OCI-LY1 (cell line): ENCODE measurements around the gene PLTP.

Experiments
- H2AFZ ChIP-seq: fragments of 200-600 bp; sonication (generic), shearing (Covaris generic); 2 replicates; pipeline ENCODE4 v1.6.0; 2014; ENCODE audit warnings: antibody characterized with exemption, mild to moderate bottlenecking, low read length
- H3F3A ChIP-seq: fragments of 200-600 bp; sonication (generic), shearing (Covaris generic); 2 replicates; pipeline ENCODE4 v1.6.0; 2014; ENCODE audit warnings: mild to moderate bottlenecking, antibody characterized with exemption, low read length, moderate library complexity; ENCODE audit not compliant: insufficient read depth
- H3K27ac ChIP-seq: fragments of 200-600 bp; sonication (generic); 2 replicates; pipeline ENCODE4 v1.5.1; 2014; ENCODE audit warnings: low read length, mixed run types, mild to moderate bottlenecking, low read depth; ENCODE audit not compliant: poor library complexity, severe bottlenecking
- H3K27me3 ChIP-seq: fragments of 200-600 bp; sonication (generic); 2 replicates; pipeline ENCODE4 v1.6.0; 2014; ENCODE audit warnings: antibody characterized with exemption, mild to moderate bottlenecking, low read length, moderate library complexity; ENCODE audit not compliant: insufficient read depth
- H3K36me3 ChIP-seq: fragments of 200-600 bp; sonication (generic); 2 replicates; pipeline ENCODE4 v1.6.1; 2014; ENCODE audit warnings: mild to moderate bottlenecking, antibody characterized with exemption, low read length, moderate library complexity, mixed read lengths; ENCODE audit not compliant: insufficient read depth
- H3K4me1 ChIP-seq: fragments of 200-600 bp; sonication (generic); 2 replicates; pipeline ENCODE4 v1.5.1; 2014; ENCODE audit warnings: mild to moderate bottlenecking, low read length, moderate library complexity; ENCODE audit not compliant: insufficient read depth, severe bottlenecking
- H3K4me2 ChIP-seq: fragments of 200-600 bp; sonication (generic), shearing (Covaris generic); 2 replicates; pipeline ENCODE4 v1.6.1; 2014; ENCODE audit warnings: low read length
- H3K4me3 ChIP-seq: fragments of 200-600 bp; sonication (generic); 2 replicates; pipeline ENCODE4 v1.5.1; 2014; ENCODE audit warnings: low read length, low read depth, mild to moderate bottlenecking, mixed read lengths; ENCODE audit not compliant: poor library complexity, severe bottlenecking
- H3K79me2 ChIP-seq: fragments of 200-600 bp; shearing (Covaris generic); 2 replicates; pipeline ENCODE4 v1.6.1; 2016; ENCODE audit warnings: mixed run types, low read length, mixed read lengths; ENCODE audit not compliant: insufficient read depth
- H3K9ac ChIP-seq: fragments of 200-600 bp; sonication (generic), shearing (Covaris generic); 2 replicates; pipeline ENCODE4 v1.6.1; 2014; ENCODE audit warnings: mild to moderate bottlenecking, low read length, mixed read lengths
- H3K9me2 ChIP-seq: fragments of 200-600 bp; sonication (generic), shearing (Covaris generic); 2 replicates; pipeline ENCODE4 v1.6.1; 2014; ENCODE audit warnings: low read depth, mild to moderate bottlenecking, low read length, mixed read lengths
- H3K9me3 ChIP-seq: fragments of 200-600 bp; shearing (Covaris generic); 2 replicates; pipeline ENCODE4 v1.6.1; 2014; ENCODE audit warnings: low read length, mixed read lengths
- H4K20me1 ChIP-seq: fragments of 200-600 bp; sonication (generic), shearing (Covaris generic); 2 replicates; pipeline ENCODE4 v1.6.0; 2016; ENCODE audit warnings: mild to moderate bottlenecking, low read length; ENCODE audit not compliant: insufficient read depth
- CTCF ChIP-seq: fragments of 200-600 bp; sonication (generic), shearing (Covaris generic); IDR thresholded peaks from 2 replicates; pipeline ENCODE4 v1.5.1; 2017; ENCODE audit warnings: mild to moderate bottlenecking, antibody characterized with exemption, low read length, moderate library complexity, mixed read lengths
- EZH2 ChIP-seq: fragments of 200-600 bp; sonication (generic), shearing (Covaris generic); IDR thresholded peaks from 2 replicates; pipeline ENCODE4 v1.8.0; 2017; ENCODE audit warnings: borderline replicate concordance, mixed run types, mild to moderate bottlenecking, antibody characterized with exemption, low read length, moderate library complexity, mixed read lengths

Gene PLTP

DNA sequence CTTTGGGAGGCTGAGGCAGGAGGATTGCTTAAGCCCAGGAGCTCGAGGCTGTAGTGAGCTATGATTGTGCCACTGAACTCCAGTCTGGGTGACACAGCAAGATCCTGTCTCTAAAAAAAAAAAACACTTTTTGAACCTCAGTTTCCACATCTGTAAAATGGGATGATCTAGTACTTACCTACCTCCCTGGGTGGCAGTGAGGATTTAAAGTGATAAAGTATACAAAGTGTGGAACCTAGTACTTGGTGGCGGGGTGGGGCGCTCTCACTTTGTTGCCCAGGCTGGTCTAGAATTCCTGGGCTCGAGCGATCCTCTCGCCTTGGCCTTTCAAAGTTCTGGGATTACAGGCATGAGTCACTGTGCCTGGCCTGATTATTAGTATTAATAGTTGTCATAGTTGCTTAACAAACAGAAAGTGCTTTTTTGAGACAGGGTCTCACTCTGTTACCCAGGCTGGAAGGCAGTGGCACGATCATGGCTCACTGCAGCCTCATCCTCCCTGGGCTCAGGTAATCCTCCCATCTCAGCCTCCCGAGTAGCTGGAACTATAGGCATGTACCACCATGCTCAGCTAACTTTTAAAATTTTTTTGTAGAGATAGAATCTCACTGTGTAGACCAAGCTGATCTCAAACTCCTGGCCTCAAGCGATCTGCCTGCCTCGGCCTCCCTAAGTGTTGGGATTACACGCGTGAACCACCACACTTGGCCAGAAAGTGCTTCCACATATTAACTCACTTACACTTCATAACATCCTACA, 7.0 kb upstream of the PLTP start:
- Histone ChIP-seq H2AFZ (no peak overlapping the region), H3K4me2 (no peak overlapping the region), H4K20me1 (no peaks in the 10 kb centered on the region), H3K9me2 (no peaks in the 10 kb centered on the region), H3K4me3 (no peak overlapping the region), H3K9me3 (no peaks in the 10 kb centered on the region), H3K36me3 (no peaks in the 10 kb centered on the region), H3F3A (no peaks in the 10 kb centered on the region), H3K27me3 (peaks cover 10% of the 10 kb centered on the region; the same call in 1 of the 2 replicates), H3K4me1 (no peaks in the 10 kb centered on the region), H3K9ac (no peak overlapping the region), H3K79me2 (no peaks in the 10 kb centered on the region), H3K27ac (no peak overlapping the region)
- TF ChIP-seq EZH2 (no peak), CTCF (no peak)

DNA sequence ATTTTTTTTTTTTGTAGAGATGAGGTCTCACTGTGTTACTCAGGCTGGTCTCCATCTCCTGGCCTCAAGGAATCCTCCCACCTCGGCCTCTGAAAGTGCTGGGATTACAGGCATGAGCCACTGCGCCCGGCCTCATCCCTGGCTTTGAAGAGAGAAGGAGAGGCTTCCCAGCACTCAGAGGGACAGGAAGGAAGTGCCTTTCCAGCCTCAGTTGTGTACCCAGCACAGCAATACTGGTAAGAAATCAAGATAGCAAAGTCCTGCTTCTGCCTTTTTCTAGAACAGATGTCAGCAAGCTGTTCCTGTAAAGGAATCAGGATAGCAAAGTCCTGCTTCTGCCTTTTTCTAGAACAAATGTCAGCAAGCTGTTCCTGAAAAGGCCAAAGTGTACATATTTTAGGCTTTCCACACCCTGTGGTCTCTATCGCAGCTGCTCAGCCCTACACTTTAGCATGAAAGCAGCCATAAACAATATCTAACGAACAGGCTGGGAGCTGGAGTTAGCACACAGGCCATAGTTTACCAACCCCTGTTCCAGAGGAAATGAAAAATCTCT, 6.3 kb upstream of the PLTP start:
- H3K9ac ChIP-seq: no peak overlapping the region
- no peaks in the 10 kb centered on the region for H3K79me2 ChIP-seq
- peaks cover 10% of the 10 kb centered on the region; the same call in 1 of the 2 replicates for H3K27me3 ChIP-seq
- TF ChIP-seq EZH2: no peak
- TF ChIP-seq CTCF: no peak
- no peaks in the 10 kb centered on the region for H3K9me2 ChIP-seq
- no peaks in the 10 kb centered on the region for H4K20me1 ChIP-seq
- no peaks in the 10 kb centered on the region for H3K9me3 ChIP-seq
- H3K4me1 ChIP-seq: no peaks in the 10 kb centered on the region
- H3K4me2 ChIP-seq: no peak overlapping the region
- no peaks in the 10 kb centered on the region for H3K36me3 ChIP-seq
- no peak overlapping the region for H3K4me3 ChIP-seq
- H2AFZ ChIP-seq: no peak overlapping the region
- no peaks in the 10 kb centered on the region for H3F3A ChIP-seq
- no peak overlapping the region for H3K27ac ChIP-seq

GRCh38 chr20:45917790-45918141, 5.8 kb upstream of the PLTP start:
- H4K20me1 ChIP-seq: no peaks in the 10 kb centered on the region
- no peaks in the 10 kb centered on the region for H3K9me3 ChIP-seq
- H3K4me2 ChIP-seq: no peak overlapping the region
- no peak overlapping the region for H3K27ac ChIP-seq
- H2AFZ ChIP-seq: no peak overlapping the region
- H3K27me3 ChIP-seq: peaks cover 10% of the 10 kb centered on the region; the same call in 1 of the 2 replicates
- no peak overlapping the region for H3K4me3 ChIP-seq
- H3K4me1 ChIP-seq: no peaks in the 10 kb centered on the region
- no peaks in the 10 kb centered on the region for H3K36me3 ChIP-seq
- no peaks in the 10 kb centered on the region for H3K79me2 ChIP-seq
- TF ChIP-seq EZH2 (no peak), CTCF (no peak)
- H3K9ac ChIP-seq: no peak overlapping the region
- no peaks in the 10 kb centered on the region for H3F3A ChIP-seq
- H3K9me2 ChIP-seq: no peaks in the 10 kb centered on the region
